Esophagus muscularis mucosa (tissue), 3 donors: ENCODE results near the gene PPP4R4.

Experiments used
- POLR2A ChIP-seq: fragments of 450-650 bp; IDR thresholded peaks from one replicate; pipeline ENCODE4 v1.6.1; 2017; ENCODE audit warnings: antibody characterized with exemption, moderate library complexity, mild to moderate bottlenecking, low read depth
- TF ChIP-seq, protein P1 (sequence below), 3 experiments: fragments of 200-600 bp in 2 of 3; fragments of 450-650 bp in 1 of 3; sonication (generic) in 2 of 3; IDR thresholded peaks; one replicate each; pipeline ENCODE4 v1.5.1; 2017 to 2019; ENCODE audit warnings: antibody characterized with exemption in 3 of 3, mild to moderate bottlenecking in 2 of 3, moderate library complexity in 1 of 3

- TF ChIP-seq, protein P1, sequence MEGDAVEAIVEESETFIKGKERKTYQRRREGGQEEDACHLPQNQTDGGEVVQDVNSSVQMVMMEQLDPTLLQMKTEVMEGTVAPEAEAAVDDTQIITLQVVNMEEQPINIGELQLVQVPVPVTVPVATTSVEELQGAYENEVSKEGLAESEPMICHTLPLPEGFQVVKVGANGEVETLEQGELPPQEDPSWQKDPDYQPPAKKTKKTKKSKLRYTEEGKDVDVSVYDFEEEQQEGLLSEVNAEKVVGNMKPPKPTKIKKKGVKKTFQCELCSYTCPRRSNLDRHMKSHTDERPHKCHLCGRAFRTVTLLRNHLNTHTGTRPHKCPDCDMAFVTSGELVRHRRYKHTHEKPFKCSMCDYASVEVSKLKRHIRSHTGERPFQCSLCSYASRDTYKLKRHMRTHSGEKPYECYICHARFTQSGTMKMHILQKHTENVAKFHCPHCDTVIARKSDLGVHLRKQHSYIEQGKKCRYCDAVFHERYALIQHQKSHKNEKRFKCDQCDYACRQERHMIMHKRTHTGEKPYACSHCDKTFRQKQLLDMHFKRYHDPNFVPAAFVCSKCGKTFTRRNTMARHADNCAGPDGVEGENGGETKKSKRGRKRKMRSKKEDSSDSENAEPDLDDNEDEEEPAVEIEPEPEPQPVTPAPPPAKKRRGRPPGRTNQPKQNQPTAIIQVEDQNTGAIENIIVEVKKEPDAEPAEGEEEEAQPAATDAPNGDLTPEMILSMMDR (IDR thresholded peaks at IDR 0.05): no peak
- no peak for TF ChIP-seq POLR2A
These were observed 51.6 kb downstream of the PPP4R4 start for GRCh38 chr14:94225460-94226378.
